Liver (tissue), 9 donors: Measurements from ENCODE around the gene SLC66A2. TPM values are rescaled to one million over a fixed set of nuclear protein-coding genes. Genes with fewer than 3 reads are reported as not detected.

ENCODE experiments used
- DNase-seq: peaks from one replicate; pipeline ENCODE4 v3.0.0-alpha.2; 2017; ENCODE audit warnings: low spot score
- H3K27ac ChIP-seq, 2 donors: one replicate each; pipeline ENCODE4 v1.7.0; 2013; ENCODE audit warnings: inconsistent platforms in 2 of 2, low read length in 2 of 2, control low read depth in 1 of 2, low read depth in 1 of 2, mild to moderate bottlenecking in 1 of 2
- H3K27me3 ChIP-seq, 4 donors: one replicate each; pipeline versions ENCODE4 v1.6.1 to v1.7.0; 2013; ENCODE audit warnings: low read length in 3 of 4, inconsistent platforms in 1 of 4, mild to moderate bottlenecking in 1 of 4, moderate library complexity in 1 of 4; ENCODE audit not compliant: control insufficient read depth in 4 of 4, insufficient read depth in 4 of 4
- H3K36me3 ChIP-seq, 4 donors: one replicate each; pipeline versions ENCODE4 v1.6.1 to v1.7.0; 2013; ENCODE audit warnings: low read length in 3 of 4, mild to moderate bottlenecking in 3 of 4, low read depth in 1 of 4, moderate library complexity in 1 of 4; ENCODE audit not compliant: control insufficient read depth in 4 of 4, insufficient read depth in 3 of 4
- H3K4me1 ChIP-seq, 4 donors: one replicate each; pipeline versions ENCODE4 v1.6.1 to v1.7.0; 2013; ENCODE audit warnings: low read length in 3 of 4, mild to moderate bottlenecking in 3 of 4, moderate library complexity in 1 of 4; ENCODE audit not compliant: control insufficient read depth in 4 of 4, insufficient read depth in 4 of 4
- H3K4me3 ChIP-seq, 3 donors: one replicate each; pipeline versions ENCODE4 v1.6.1 to v1.7.0; 2013; ENCODE audit warnings: low read length in 3 of 3, control low read depth in 1 of 3, low read depth in 1 of 3, mild to moderate bottlenecking in 1 of 3
- H3K9ac ChIP-seq, 2 donors: one replicate each; pipeline ENCODE4 v1.7.0; 2013; ENCODE audit warnings: low read length in 2 of 2, mild to moderate bottlenecking in 2 of 2, moderate library complexity in 2 of 2, control low read depth in 1 of 2, low read depth in 1 of 2
- H3K9me3 ChIP-seq, 4 donors: one replicate each; pipeline versions ENCODE4 v1.6.1 to v1.7.0; 2013; ENCODE audit warnings: low read length in 3 of 4; ENCODE audit not compliant: control insufficient read depth in 4 of 4
- EGR1 ChIP-seq, 2 donors: IDR thresholded peaks; 2 replicates each; pipeline ENCODE4 v1.6.1; 2016 to 2018; ENCODE audit warnings: antibody characterized with exemption in 2 of 2, low read depth in 2 of 2
- FOXA1 ChIP-seq: IDR thresholded peaks from 2 replicates; pipeline ENCODE4 v1.6.1; 2016; ENCODE audit warnings: antibody characterized with exemption
- FOXA2 ChIP-seq: IDR thresholded peaks from 2 replicates; pipeline ENCODE4 v1.6.1; 2016; ENCODE audit warnings: antibody characterized with exemption
- GABPA ChIP-seq, 2 donors: IDR thresholded peaks in 1 of 2; conservative IDR thresholded peaks in 1 of 2; 2 replicates each; pipeline ENCODE4 v1.6.1; 2016; ENCODE audit warnings: antibody characterized with exemption in 2 of 2, mild to moderate bottlenecking in 1 of 2, moderate library complexity in 1 of 2
- HNF4A ChIP-seq, 2 donors: conservative IDR thresholded peaks; 2 replicates each; pipeline ENCODE4 v1.6.1; 2016; ENCODE audit warnings: antibody characterized with exemption in 2 of 2, mild to moderate bottlenecking in 2 of 2
- HNF4G ChIP-seq: IDR thresholded peaks from 2 replicates; pipeline ENCODE4 v1.6.1; 2016; ENCODE audit warnings: antibody characterized with exemption
- JUND ChIP-seq, 2 donors: IDR thresholded peaks; 2 replicates each; pipeline ENCODE4 v1.6.1; 2016; ENCODE audit warnings: antibody characterized with exemption in 2 of 2
- NR2F2 ChIP-seq: IDR thresholded peaks from 2 replicates; pipeline ENCODE4 v1.6.1; 2016; ENCODE audit warnings: antibody characterized with exemption
- RAD21 ChIP-seq, 2 donors: IDR thresholded peaks; 2 replicates each; pipeline ENCODE4 v1.6.1; 2016; ENCODE audit warnings: antibody characterized with exemption in 2 of 2, mild to moderate bottlenecking in 2 of 2
- REST ChIP-seq: IDR thresholded peaks from 2 replicates; pipeline ENCODE4 v1.6.1; 2016; ENCODE audit warnings: antibody characterized with exemption, mild to moderate bottlenecking
- RXRA ChIP-seq, 2 donors: IDR thresholded peaks; 2 replicates each; pipeline ENCODE4 v1.6.1; 2017 to 2018; ENCODE audit warnings: antibody characterized with exemption in 2 of 2, mild to moderate bottlenecking in 1 of 2
- SP1 ChIP-seq: IDR thresholded peaks from 2 replicates; pipeline ENCODE4 v1.6.1; 2018; ENCODE audit warnings: antibody characterized with exemption, mild to moderate bottlenecking
- TAF1 ChIP-seq: conservative IDR thresholded peaks from 2 replicates; pipeline ENCODE4 v1.6.1; 2016; ENCODE audit warnings: antibody characterized with exemption, mild to moderate bottlenecking
- YY1 ChIP-seq: IDR thresholded peaks from 2 replicates; pipeline ENCODE4 v1.6.1; 2016; ENCODE audit warnings: antibody characterized with exemption, mild to moderate bottlenecking
- ZBTB33 ChIP-seq: IDR thresholded peaks from 2 replicates; pipeline ENCODE4 v1.6.1; 2016; ENCODE audit warnings: antibody characterized with exemption
- WGBS: extraction: QIAGEN DNeasy Blood & Tissue Kit; methylation state at CpG from one replicate; pipeline ENCODE4 v1.1.7; 2013; 5-methylcytosine and 5-hydroxymethylcytosine counted together
- polyA plus RNA-seq, 2 donors: library from polyadenylated mRNA; stranded (reverse) in 1 of 2; unstranded in 1 of 2; fragments of 200-250 nt in 1 of 2; fragments of >200 nt in 1 of 2; fragmentation: Nextera tagmentation in 1 of 2; extraction: Ambion mirVana in 1 of 2; gene quantifications; one replicate each; pipeline versions ENCODE4 v1.2.1 to v1.2.3, GENCODE V29; 2013 to 2015
- total RNA-seq, 2 donors: library from RNA; depleted of rRNA; stranded (reverse); fragments of >200 nt; gene quantifications; one replicate each; pipeline ENCODE4 v1.2.3, GENCODE V29; 2014
- TF ChIP-seq, protein P1 (sequence below): IDR thresholded peaks from 2 replicates; pipeline ENCODE4 v1.6.1; 2016; ENCODE audit warnings: antibody characterized with exemption
- TF ChIP-seq, protein P2 (sequence below): fragments of 150-350 bp; IDR thresholded peaks from 2 replicates; pipeline ENCODE4 v1.5.1; 2017; ENCODE audit warnings: improper control_type of control experiment, low read depth, low read length; ENCODE audit not compliant: missing input control
- TF ChIP-seq, protein P3 (sequence below): IDR thresholded peaks from 2 replicates; pipeline ENCODE4 v1.6.1; 2016; ENCODE audit warnings: antibody characterized with exemption
- donor health status: healthy.
- donor health status: healthy.
- donor health status: healthy.
- donor health status: healthy.
- donor health status: healthy.

SLC66A2 gene
- total and polyA plus RNA-seq, 4 donors, result 47.8 to 107 (median 67.9) TPM

DNA sequence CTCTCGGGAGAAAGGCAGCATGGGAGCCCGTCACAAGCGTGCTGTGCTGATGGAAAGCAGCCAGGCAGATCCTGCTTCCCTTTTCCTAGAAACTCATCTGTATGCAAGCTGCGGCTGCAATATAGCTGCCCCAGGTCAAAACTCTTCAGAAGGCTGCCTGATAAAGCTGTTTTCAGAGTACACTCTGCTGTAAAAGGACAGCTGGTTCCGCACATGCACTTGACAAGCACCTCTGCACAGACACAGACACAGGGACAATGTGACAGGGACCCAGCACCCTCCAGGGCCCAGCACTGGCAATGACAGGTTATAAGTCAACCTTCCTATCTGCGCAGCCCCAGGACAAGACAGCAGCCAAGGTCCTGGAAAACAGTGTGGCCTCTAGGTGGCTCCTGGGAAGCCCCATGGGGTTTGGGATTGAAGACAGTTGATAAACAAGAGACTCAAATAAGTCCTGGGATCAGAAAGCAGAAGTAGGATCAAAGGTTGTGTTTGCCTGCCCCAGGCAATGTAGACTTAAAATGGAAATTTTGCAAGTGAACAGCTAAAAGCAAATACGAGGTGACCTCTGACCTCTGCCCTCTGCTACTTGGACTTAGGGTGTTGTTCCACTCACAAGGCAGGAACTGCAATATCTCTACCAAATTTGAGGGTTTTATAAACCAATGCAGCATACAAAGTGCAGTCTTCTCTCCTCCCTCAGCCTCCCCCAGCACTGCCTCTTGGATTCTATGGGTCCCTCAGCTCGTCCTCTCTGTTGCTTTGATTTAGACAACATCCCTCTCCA, 16.9 kb downstream of the SLC66A2 start:
- H3K4me1 ChIP-seq, result peaks cover 22 to 59% (median 52%) of the 10 kb centered on the region in 4 donors
- peak overlapping the region in 2 of 3 donors; percentile 17 to 19 for H3K4me3 ChIP-seq
- no peaks in the 10 kb centered on the region for H3K27me3 ChIP-seq
- peak overlapping the region in 1 of 2 donors; percentile 34 for H3K9ac ChIP-seq
- peak; percentile 62 for DNase-seq
- 23% methylated on average over 8 of the region's 8 CpGs for WGBS
- peaks cover 3 to 12% (median 9%) of the 10 kb centered on the region in 4 donors for H3K36me3 ChIP-seq
- H3K9me3 ChIP-seq, result peaks cover 0 to 3% (median 1%) of the 10 kb centered on the region in 4 donors
- H3K27ac ChIP-seq, result peak overlapping the region; percentile 65 to 86
- TF ChIP-seq, protein P1, sequence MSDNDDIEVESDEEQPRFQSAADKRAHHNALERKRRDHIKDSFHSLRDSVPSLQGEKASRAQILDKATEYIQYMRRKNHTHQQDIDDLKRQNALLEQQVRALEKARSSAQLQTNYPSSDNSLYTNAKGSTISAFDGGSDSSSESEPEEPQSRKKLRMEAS, result peak; percentile 92
- TF ChIP-seq, protein P2, sequence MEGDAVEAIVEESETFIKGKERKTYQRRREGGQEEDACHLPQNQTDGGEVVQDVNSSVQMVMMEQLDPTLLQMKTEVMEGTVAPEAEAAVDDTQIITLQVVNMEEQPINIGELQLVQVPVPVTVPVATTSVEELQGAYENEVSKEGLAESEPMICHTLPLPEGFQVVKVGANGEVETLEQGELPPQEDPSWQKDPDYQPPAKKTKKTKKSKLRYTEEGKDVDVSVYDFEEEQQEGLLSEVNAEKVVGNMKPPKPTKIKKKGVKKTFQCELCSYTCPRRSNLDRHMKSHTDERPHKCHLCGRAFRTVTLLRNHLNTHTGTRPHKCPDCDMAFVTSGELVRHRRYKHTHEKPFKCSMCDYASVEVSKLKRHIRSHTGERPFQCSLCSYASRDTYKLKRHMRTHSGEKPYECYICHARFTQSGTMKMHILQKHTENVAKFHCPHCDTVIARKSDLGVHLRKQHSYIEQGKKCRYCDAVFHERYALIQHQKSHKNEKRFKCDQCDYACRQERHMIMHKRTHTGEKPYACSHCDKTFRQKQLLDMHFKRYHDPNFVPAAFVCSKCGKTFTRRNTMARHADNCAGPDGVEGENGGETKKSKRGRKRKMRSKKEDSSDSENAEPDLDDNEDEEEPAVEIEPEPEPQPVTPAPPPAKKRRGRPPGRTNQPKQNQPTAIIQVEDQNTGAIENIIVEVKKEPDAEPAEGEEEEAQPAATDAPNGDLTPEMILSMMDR, result peak; percentile 31
- peak in 1 of 2 donors; percentile 62 for TF ChIP-seq GABPA (IDR thresholded peaks at IDR 0.05 in 1 of 2, conservative IDR thresholded peaks at IDR 0.05 in 1 of 2)
- TF ChIP-seq RXRA (IDR thresholded peaks at IDR 0.05), result peak; percentile 98
- peak; percentile 100 for TF ChIP-seq NR2F2
- peak; percentile 99 for TF ChIP-seq SP1
- peak; percentile 100 for TF ChIP-seq HNF4G
- TF ChIP-seq EGR1 (IDR thresholded peaks at IDR 0.05; ENCODE audit: low read depth in 2 of 2), result peak; percentile 51 to 85
- peak; percentile 65 for TF ChIP-seq REST
- peak; percentile 89 to 95 for TF ChIP-seq JUND (IDR thresholded peaks at IDR 0.05)
- TF ChIP-seq FOXA2, result peak; percentile 93
- peak; percentile 59 for TF ChIP-seq TAF1
- TF ChIP-seq, protein P3, sequence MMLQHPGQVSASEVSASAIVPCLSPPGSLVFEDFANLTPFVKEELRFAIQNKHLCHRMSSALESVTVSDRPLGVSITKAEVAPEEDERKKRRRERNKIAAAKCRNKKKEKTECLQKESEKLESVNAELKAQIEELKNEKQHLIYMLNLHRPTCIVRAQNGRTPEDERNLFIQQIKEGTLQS, result peak; percentile 80
- peak; percentile 71 to 76 for TF ChIP-seq RAD21 (IDR thresholded peaks at IDR 0.05)
- TF ChIP-seq ZBTB33, result peak; percentile 92
- peak; percentile 75 for TF ChIP-seq FOXA1
- TF ChIP-seq YY1, result peak; percentile 82
- TF ChIP-seq HNF4A (conservative IDR thresholded peaks at IDR 0.05), result peak; percentile 99 to 100
